K562 (cell line): Measurements from ENCODE around the gene LMOD1. TPM values are rescaled to one million over a fixed set of nuclear protein-coding genes. Genes with fewer than 3 reads are reported as not detected.
A peak's percentile ranks its signal among the peaks of the same experiment; 100 is the strongest.

Experiments
- ADNP ChIP-seq: fragments of 200-800 bp; sonication (Bioruptor generic); IDR thresholded peaks from 2 replicates; pipeline ENCODE4 v1.6.1; 2016; ENCODE audit warnings: missing genetic modification characterization, missing compliant biosample characterization
- BCOR ChIP-seq: fragments of 450-650 bp; IDR thresholded peaks from 2 replicates; pipeline ENCODE4 v1.6.1; 2016
- CC2D1A ChIP-seq: fragments of 450-650 bp; IDR thresholded peaks from 2 replicates; pipeline ENCODE4 v1.6.1; 2017; ENCODE audit warnings: mild to moderate bottlenecking
- ETV5 ChIP-seq: sonication (generic); formaldehyde crosslinking; IDR thresholded peaks from 2 replicates; pipeline ENCODE4 v1.4.0; 2020; ENCODE audit warnings: low read depth, mild to moderate bottlenecking, missing genetic modification reagents
- FOXA1 ChIP-seq: fragments of 450-650 bp; IDR thresholded peaks from 2 replicates; pipeline ENCODE4 v1.6.1; 2016; ENCODE audit warnings: mild to moderate bottlenecking, borderline replicate concordance
- FOXK2 ChIP-seq, 2 experiments: fragments of 450-650 bp; IDR thresholded peaks in 1 of 2; conservative IDR thresholded peaks in 1 of 2; 2 replicates each; pipeline ENCODE4 v1.6.1; 2016; ENCODE audit warnings: low read depth in 2 of 2, mild to moderate bottlenecking in 1 of 2
- HDAC2 ChIP-seq: fragments of 450-650 bp; IDR thresholded peaks from 2 replicates; pipeline ENCODE4 v1.6.1; 2016; ENCODE audit warnings: mild to moderate bottlenecking
- MBD2 ChIP-seq: sonication (generic); IDR thresholded peaks from 2 replicates; pipeline ENCODE4 v1.6.1; 2016; ENCODE audit warnings: low read depth, borderline replicate concordance
- MEF2D ChIP-seq: conservative IDR thresholded peaks from 2 replicates; pipeline ENCODE4 v1.6.1; 2016; ENCODE audit warnings: low read depth, missing genetic modification characterization, missing compliant biosample characterization
- MTA3 ChIP-seq: fragments of 450-650 bp; formaldehyde crosslinking; IDR thresholded peaks from 2 replicates; pipeline ENCODE4 v1.6.1; 2017; ENCODE audit warnings: mild to moderate bottlenecking, borderline replicate concordance
- PCBP2 ChIP-seq: fragments of 200-400 bp; formaldehyde crosslinking; IDR thresholded peaks from 2 replicates; pipeline ENCODE4 v1.6.1; 2018; ENCODE audit warnings: low read length, low read depth, mild to moderate bottlenecking, moderate library complexity; ENCODE audit not compliant: poor library complexity, severe bottlenecking
- PHF21A ChIP-seq: fragments of 450-650 bp; IDR thresholded peaks from 2 replicates; pipeline ENCODE4 v1.6.1; 2017; ENCODE audit warnings: low read depth, borderline replicate concordance
- POLR2B ChIP-seq: fragments of 450-650 bp; IDR thresholded peaks from 2 replicates; pipeline ENCODE4 v1.6.1; 2018; ENCODE audit warnings: low read depth; ENCODE audit not compliant: partially characterized antibody
- POU5F1 ChIP-seq: fragments of 150-350 bp; IDR thresholded peaks from 2 replicates; pipeline ENCODE4 v1.6.1; 2014; ENCODE audit warnings: borderline replicate concordance, low read length, low read depth, mild to moderate bottlenecking; ENCODE audit not compliant: partially characterized antibody
- RAD21 ChIP-seq, 2 experiments: fragments of 250-450 bp in 1 of 2; fragments of 450-650 bp in 1 of 2; sonication (Bioruptor Pico) in 1 of 2; formaldehyde crosslinking in 1 of 2; IDR thresholded peaks in 1 of 2; conservative IDR thresholded peaks in 1 of 2; 2 replicates each; pipeline versions ENCODE4 v1.4.0 to v1.8.0; 2020 to 2022; ENCODE audit warnings: mild to moderate bottlenecking in 2 of 2, moderate library complexity in 1 of 2
- RFX5 ChIP-seq: IDR thresholded peaks from 2 replicates; pipeline ENCODE4 v1.6.1; 2011; ENCODE audit warnings: low read depth, mild to moderate bottlenecking, improper control_type of control experiment, low read length
- SIX5 ChIP-seq, 2 experiments: IDR thresholded peaks; 2 replicates each; pipeline ENCODE4 v1.6.1; 2011; ENCODE audit warnings: low read length in 2 of 2, borderline replicate concordance in 1 of 2, low read depth in 1 of 2, mild to moderate bottlenecking in 1 of 2, moderate library complexity in 1 of 2; ENCODE audit not compliant: insufficient read depth in 1 of 2
- SRF ChIP-seq, 2 experiments: fragments of 250-450, 450-650 bp in 1 of 2; sonication (Bioruptor Pico) in 1 of 2; sonication (generic) in 1 of 2; formaldehyde crosslinking; IDR thresholded peaks; 2 replicates each; pipeline versions ENCODE4 v1.5.0 to v1.5.1; 2020 to 2022; ENCODE audit warnings: mild to moderate bottlenecking in 1 of 2, missing genetic modification reagents in 1 of 2
- THRAP3 ChIP-seq: fragments of 450-650 bp; IDR thresholded peaks from 2 replicates; pipeline ENCODE4 v1.6.1; 2016; ENCODE audit warnings: mild to moderate bottlenecking, inconsistent platforms, borderline replicate concordance
- ZFP30 ChIP-seq: fragments of 250-450 bp; sonication (Bioruptor Pico); IDR thresholded peaks from 2 replicates; pipeline ENCODE4 v1.8.0; 2022; ENCODE audit warnings: moderate library complexity, mild to moderate bottlenecking, inconsistent platforms, borderline replicate concordance
- ZNF197 ChIP-seq: fragments of 200-800 bp; sonication (Bioruptor generic); IDR thresholded peaks from 2 replicates; pipeline ENCODE4 v1.6.1; 2016; ENCODE audit warnings: low read depth, missing genetic modification characterization, missing compliant biosample characterization
- ZNF354B ChIP-seq: fragments of 250-450 bp; sonication (Bioruptor Pico); IDR thresholded peaks from 2 replicates; pipeline ENCODE4 v1.4.0; 2020
- ZNF586 ChIP-seq: fragments of 450-650 bp; formaldehyde crosslinking; conservative IDR thresholded peaks from 2 replicates; pipeline ENCODE4 v1.4.0; 2020; ENCODE audit warnings: mild to moderate bottlenecking, moderate library complexity
- ZNF785 ChIP-seq: fragments of 250-450 bp; sonication (Bioruptor Pico); IDR thresholded peaks from 2 replicates; pipeline ENCODE4 v1.4.0; 2020; ENCODE audit warnings: mild to moderate bottlenecking
- ZNF830 ChIP-seq: fragments of 250-450 bp; sonication (Bioruptor Pico); IDR thresholded peaks from 2 replicates; pipeline ENCODE4 v1.5.0; 2021; ENCODE audit warnings: mild to moderate bottlenecking
- polyA plus RNA-seq, 8 experiments: library from polyadenylated mRNA; depleted of rRNA in 4 of 8; stranded (reverse) in 5 of 8; unstranded in 3 of 8; fragments of >200 nt; fragmentation: Nextera tagmentation in 2 of 8; fragmentation: Illumina TruSeq in 1 of 8; extraction: Ambion mirVana in 2 of 8; extraction: Trizol in 1 of 8; gene quantifications; 2 replicates each; pipeline versions ENCODE4 v1.2.1 to v1.2.3, GENCODE V29; 2011 to 2014; ENCODE audit warnings: inconsistent platforms in 1 of 8, missing spikeins in 1 of 8
- total RNA-seq, 7 experiments: library from RNA; depleted of rRNA in 6 of 7; stranded (reverse); fragments of >200 nt in 6 of 7; fragmentation: Illumina TruSeq in 2 of 7; extraction: Trizol in 2 of 7; gene quantifications; 2 replicates each; pipeline versions ENCODE4 v1.2.1 to v1.2.3, GENCODE V29; 2011 to 2021; ENCODE audit warnings: low replicate concordance in 1 of 7
- TF ChIP-seq, protein P1 (sequence below): fragments of 150-350 bp; conservative IDR thresholded peaks from 2 replicates; pipeline ENCODE4 v1.6.1; 2014; ENCODE audit warnings: low read length
- TF ChIP-seq, protein P2 (sequence below): sonication (generic); formaldehyde crosslinking; IDR thresholded peaks from 2 replicates; pipeline ENCODE4 v1.8.0; 2023; ENCODE audit warnings: mild to moderate bottlenecking, missing genetic modification reagents

Gene LMOD1
- total and polyA plus RNA-seq, 9 of the 15 experiments (the other 6 are each of a cell fraction or from before 2014, with no cell fraction given): 0.03 to 0.54 (median 0.38) TPM; not detected in 1

DNA sequence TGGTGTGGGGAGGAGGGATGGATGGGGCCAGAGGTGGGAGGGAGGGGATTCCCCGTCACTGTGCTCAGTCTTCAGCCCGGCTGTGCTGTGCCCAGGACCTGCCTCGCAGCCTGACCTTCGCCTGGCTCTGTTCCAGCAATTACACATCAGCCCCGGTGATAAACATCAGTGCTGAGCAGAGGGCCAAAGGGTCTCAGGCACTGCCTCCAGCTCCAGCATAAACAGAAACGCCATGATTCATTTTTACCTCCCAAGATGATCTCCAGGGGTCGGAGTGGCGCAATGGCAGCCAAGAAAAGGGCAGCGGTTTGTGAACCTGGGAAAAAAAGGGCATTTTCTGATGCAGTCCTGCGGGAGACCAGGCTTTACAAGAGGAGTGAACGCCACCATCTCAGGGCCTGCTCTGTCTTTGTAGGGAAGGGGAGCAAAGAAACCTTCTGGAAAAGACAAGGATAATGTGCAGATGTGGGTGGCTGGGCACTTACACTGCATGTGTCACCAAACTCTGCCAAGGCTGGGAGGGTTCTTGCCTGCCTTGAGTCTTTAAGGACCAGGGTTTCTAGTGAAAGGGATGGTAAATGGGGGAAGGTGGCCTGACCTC lies 29.6 kb downstream of the LMOD1 start (continued):
- TF ChIP-seq MBD2 (no peak), SIX5 (IDR thresholded peaks at IDR 0.05; ENCODE audit: borderline replicate concordance in 1 of 2, insufficient read depth in 1 of 2, low read depth in 1 of 2, low read length in 2 of 2) (no peak), ZNF354B (no peak), PHF21A (no peak), RAD21 (CRISPR knock-in tag; conservative IDR thresholded peaks at IDR 0.05 in 1 of 2, IDR thresholded peaks at IDR 0.05 in 1 of 2) (no peak), ZFP30 (CRISPR knock-in tag) (no peak), FOXA1 (no peak), BCOR (peak; percentile 30; the same call in 1 of the 2 replicates), PCBP2 (no peak), MTA3 (no peak), ZNF785 (CRISPR knock-in tag) (no peak), RFX5 (no peak), THRAP3 (no peak), FOXK2 (conservative IDR thresholded peaks at IDR 0.05 in 1 of 2, IDR thresholded peaks at IDR 0.05 in 1 of 2; ENCODE audit: low read depth in 2 of 2) (peak; percentile 70 to 71), HDAC2 (peak; percentile 61; the same call in 1 of the 2 replicates), SRF (CRISPR knock-in tag; IDR thresholded peaks at IDR 0.05) (no peak), ZNF830 (CRISPR knock-in tag) (no peak), CC2D1A (no peak; the same call in 1 of the 2 replicates), ZNF586 (no peak), MEF2D (tag) (no peak; the same call in 1 of the 2 replicates), ADNP (tag) (no peak), POU5F1 (no peak), ZNF197 (CRISPR knock-in tag) (no peak), ETV5 (CRISPR knock-in tag) (no peak), POLR2B (no peak)
- TF ChIP-seq, protein P1, sequence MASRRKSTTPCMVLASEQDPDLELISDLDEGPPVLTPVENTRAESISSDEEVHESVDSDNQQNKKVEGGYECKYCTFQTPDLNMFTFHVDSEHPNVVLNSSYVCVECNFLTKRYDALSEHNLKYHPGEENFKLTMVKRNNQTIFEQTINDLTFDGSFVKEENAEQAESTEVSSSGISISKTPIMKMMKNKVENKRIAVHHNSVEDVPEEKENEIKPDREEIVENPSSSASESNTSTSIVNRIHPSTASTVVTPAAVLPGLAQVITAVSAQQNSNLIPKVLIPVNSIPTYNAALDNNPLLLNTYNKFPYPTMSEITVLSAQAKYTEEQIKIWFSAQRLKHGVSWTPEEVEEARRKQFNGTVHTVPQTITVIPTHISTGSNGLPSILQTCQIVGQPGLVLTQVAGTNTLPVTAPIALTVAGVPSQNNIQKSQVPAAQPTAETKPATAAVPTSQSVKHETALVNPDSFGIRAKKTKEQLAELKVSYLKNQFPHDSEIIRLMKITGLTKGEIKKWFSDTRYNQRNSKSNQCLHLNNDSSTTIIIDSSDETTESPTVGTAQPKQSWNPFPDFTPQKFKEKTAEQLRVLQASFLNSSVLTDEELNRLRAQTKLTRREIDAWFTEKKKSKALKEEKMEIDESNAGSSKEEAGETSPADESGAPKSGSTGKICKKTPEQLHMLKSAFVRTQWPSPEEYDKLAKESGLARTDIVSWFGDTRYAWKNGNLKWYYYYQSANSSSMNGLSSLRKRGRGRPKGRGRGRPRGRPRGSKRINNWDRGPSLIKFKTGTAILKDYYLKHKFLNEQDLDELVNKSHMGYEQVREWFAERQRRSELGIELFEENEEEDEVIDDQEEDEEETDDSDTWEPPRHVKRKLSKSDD: no peak
- TF ChIP-seq, protein P2, sequence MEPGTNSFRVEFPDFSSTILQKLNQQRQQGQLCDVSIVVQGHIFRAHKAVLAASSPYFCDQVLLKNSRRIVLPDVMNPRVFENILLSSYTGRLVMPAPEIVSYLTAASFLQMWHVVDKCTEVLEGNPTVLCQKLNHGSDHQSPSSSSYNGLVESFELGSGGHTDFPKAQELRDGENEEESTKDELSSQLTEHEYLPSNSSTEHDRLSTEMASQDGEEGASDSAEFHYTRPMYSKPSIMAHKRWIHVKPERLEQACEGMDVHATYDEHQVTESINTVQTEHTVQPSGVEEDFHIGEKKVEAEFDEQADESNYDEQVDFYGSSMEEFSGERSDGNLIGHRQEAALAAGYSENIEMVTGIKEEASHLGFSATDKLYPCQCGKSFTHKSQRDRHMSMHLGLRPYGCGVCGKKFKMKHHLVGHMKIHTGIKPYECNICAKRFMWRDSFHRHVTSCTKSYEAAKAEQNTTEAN (CRISPR knock-in tag): no peak
